Activated T-cell treated with anti-CD3 and anti-CD28 coated beads, Interleukin-2, amount 50 U/mL, for 24 hours (primary cell): Measurements from ENCODE around the gene TTC39A.

ENCODE experiments used
- DNase-seq: peaks from one replicate; pipeline ENCODE4 v3.0.0-alpha.2; 2020
- H3K27ac Mint-ChIP-seq: 2 replicates; pipeline ENCODE4 v1.8.0; 2020; ENCODE audit warnings: mild to moderate bottlenecking, mixed read lengths
- H3K27me3 Mint-ChIP-seq: 2 replicates; pipeline ENCODE4 v1.8.0; 2020; ENCODE audit warnings: mixed read lengths
- H3K36me3 Mint-ChIP-seq: 2 replicates; pipeline ENCODE4 v1.8.0; 2020; ENCODE audit warnings: low read depth, mixed read lengths
- H3K4me1 Mint-ChIP-seq: 2 replicates; pipeline ENCODE4 v1.8.0; 2020; ENCODE audit warnings: low read depth, mixed read lengths
- H3K4me3 Mint-ChIP-seq: 2 replicates; pipeline ENCODE4 v1.8.0; 2020; ENCODE audit warnings: mild to moderate bottlenecking, moderate library complexity, mixed read lengths
- H3K9me3 Mint-ChIP-seq: 2 replicates; pipeline ENCODE4 v1.8.0; 2020; ENCODE audit warnings: mixed read lengths

TTC39A gene

GRCh38 chr1:51330331-51331201 lies at the start of gene TTC39A:
TTC39A (minus strand) TSS chr1:51330562; CDS start chr1:51330477, 85 bp downstream.
- H3K9me3 Mint-ChIP-seq, result no peaks in the 10 kb centered on the region
- no peaks in the 10 kb centered on the region for H3K36me3 Mint-ChIP-seq
- DNase-seq, result no peak
- H3K4me3 Mint-ChIP-seq, result peak within 1 kb of the TSS; percentile 75
- peaks cover 18% of the 10 kb centered on the region for H3K4me1 Mint-ChIP-seq
- H3K27me3 Mint-ChIP-seq, result peaks cover 35% of the 10 kb centered on the region
- peak within 1 kb of the TSS; percentile 76 for H3K27ac Mint-ChIP-seq

DNA sequence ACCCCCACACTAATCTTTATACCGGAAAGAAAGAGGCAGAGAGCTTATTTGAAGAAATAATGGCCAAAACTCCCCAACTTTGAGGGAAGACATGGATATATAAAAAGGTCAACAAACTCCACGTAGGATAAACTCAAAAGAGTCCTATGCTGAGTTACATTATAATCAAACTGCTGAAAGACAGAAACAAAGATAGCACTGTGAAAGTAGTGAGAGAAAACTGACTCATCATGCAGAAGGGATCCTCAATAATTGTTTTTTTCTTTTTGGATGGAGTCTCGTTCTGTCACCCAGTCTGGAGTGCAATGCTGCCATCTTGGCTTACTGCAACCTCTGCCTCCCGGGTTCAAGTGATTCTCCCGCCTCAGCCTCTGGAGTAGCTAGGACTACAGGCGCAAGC lies 48.5 kb upstream of the TTC39A start:
- H3K4me1 Mint-ChIP-seq, result peaks cover 8% of the 10 kb centered on the region
- no peak overlapping the region for H3K4me3 Mint-ChIP-seq
- peaks cover 81% of the 10 kb centered on the region for H3K36me3 Mint-ChIP-seq
- DNase-seq, result no peak
- H3K9me3 Mint-ChIP-seq, result no peaks in the 10 kb centered on the region
- H3K27me3 Mint-ChIP-seq, result no peaks in the 10 kb centered on the region
- H3K27ac Mint-ChIP-seq, result no peak overlapping the region

GRCh38 chr1:51373898-51374297 lies 43.5 kb upstream of the TTC39A start:
- Mint-ChIP-seq H3K4me1 (peaks cover 4% of the 10 kb centered on the region), H3K27ac (no peak overlapping the region), H3K9me3 (no peaks in the 10 kb centered on the region), H3K27me3 (no peaks in the 10 kb centered on the region), H3K36me3 (peaks cover 75% of the 10 kb centered on the region), H3K4me3 (no peak overlapping the region)
- DNase-seq, result no peak

DNA sequence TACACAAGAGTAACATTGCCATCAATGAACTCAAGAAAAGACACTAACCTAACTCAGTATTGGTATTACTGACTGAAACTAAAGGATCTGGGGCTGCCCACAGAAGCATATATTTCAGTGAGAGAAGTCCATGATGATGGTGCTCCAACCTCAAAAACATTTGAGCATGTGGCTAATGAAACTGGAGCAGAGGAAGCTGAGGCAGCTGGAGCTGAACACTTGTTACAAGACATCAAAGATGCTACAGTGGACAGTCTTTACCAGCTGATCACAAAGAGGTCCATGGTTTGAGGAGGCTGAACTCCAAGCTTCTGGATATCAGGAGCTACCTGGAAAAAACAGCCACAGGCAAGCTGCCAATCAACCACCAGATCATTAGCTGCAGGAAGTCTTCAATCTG lies 42.2 kb upstream of the TTC39A start:
- Mint-ChIP-seq H3K27ac (peak overlapping the region; percentile 47), H3K36me3 (peaks cover 68% of the 10 kb centered on the region), H3K4me3 (no peak overlapping the region), H3K9me3 (no peaks in the 10 kb centered on the region), H3K4me1 (peaks cover 3% of the 10 kb centered on the region), H3K27me3 (no peaks in the 10 kb centered on the region)
- DNase-seq, result no peak

DNA sequence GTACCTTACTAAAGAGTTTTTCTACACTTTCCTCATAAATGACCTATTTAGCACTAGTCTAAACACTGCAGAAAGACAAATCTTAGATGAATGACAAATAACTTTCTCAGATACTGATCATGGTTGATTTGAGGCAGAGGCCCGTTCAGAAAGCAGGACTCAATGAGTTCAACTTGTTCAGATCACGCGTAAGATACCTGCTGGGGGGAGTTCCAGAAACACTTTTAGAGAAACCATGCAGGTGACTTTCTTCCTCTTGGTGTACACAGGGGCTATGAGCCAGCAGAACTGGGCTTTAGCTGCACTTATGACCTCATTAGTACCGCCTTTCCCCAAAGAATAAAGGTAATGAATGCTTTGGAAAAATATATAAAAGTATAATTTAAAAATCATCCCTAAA lies 38.8 kb upstream of the TTC39A start:
- no peaks in the 10 kb centered on the region for H3K27me3 Mint-ChIP-seq
- H3K27ac Mint-ChIP-seq, result no peak overlapping the region
- H3K4me3 Mint-ChIP-seq, result no peak overlapping the region
- DNase-seq, result no peak
- no peaks in the 10 kb centered on the region for H3K9me3 Mint-ChIP-seq
- H3K36me3 Mint-ChIP-seq, result peaks cover 65% of the 10 kb centered on the region
- peaks cover 3% of the 10 kb centered on the region for H3K4me1 Mint-ChIP-seq

- H3K27ac Mint-ChIP-seq, result no peak overlapping the region
- H3K27me3 Mint-ChIP-seq, result no peaks in the 10 kb centered on the region
- no peaks in the 10 kb centered on the region for H3K4me1 Mint-ChIP-seq
- DNase-seq, result no peak
- H3K9me3 Mint-ChIP-seq, result no peaks in the 10 kb centered on the region
- peaks cover 67% of the 10 kb centered on the region for H3K36me3 Mint-ChIP-seq
- H3K4me3 Mint-ChIP-seq, result no peak overlapping the region
Measured at GRCh38 chr1:51365774-51366173, 35.4 kb upstream of the TTC39A start.

DNA sequence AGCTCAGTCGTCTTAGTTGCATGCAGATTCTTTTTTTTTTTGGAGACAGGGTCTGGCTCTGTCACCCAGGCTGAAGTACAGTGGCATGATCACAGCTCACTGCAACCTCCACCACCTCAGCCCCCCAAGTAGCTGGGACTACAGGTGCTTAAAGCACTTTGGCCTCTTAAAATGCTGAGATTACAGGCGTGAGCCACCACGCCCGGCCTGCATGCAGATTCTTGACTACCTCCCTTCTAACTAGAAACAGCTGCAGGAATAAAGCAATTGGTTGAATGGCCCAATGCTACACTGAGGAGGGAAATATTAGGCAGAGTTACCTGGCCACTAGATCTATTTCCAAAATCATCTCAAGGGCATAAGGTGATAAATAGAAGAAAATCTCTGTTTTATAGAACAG lies 29.5 kb upstream of the TTC39A start:
- DNase-seq, result no peak
- Mint-ChIP-seq H3K9me3 (no peaks in the 10 kb centered on the region), H3K4me3 (no peak overlapping the region), H3K27me3 (no peaks in the 10 kb centered on the region), H3K4me1 (no peaks in the 10 kb centered on the region), H3K27ac (no peak overlapping the region), H3K36me3 (peaks cover 77% of the 10 kb centered on the region)

GRCh38 chr1:51355382-51355781 lies 25.0 kb upstream of the TTC39A start:
- H3K4me1 Mint-ChIP-seq, result no peaks in the 10 kb centered on the region
- no peak overlapping the region for H3K4me3 Mint-ChIP-seq
- H3K36me3 Mint-ChIP-seq, result peaks cover 46% of the 10 kb centered on the region
- DNase-seq, result no peak
- no peaks in the 10 kb centered on the region for H3K9me3 Mint-ChIP-seq
- no peak overlapping the region for H3K27ac Mint-ChIP-seq
- no peaks in the 10 kb centered on the region for H3K27me3 Mint-ChIP-seq

DNA sequence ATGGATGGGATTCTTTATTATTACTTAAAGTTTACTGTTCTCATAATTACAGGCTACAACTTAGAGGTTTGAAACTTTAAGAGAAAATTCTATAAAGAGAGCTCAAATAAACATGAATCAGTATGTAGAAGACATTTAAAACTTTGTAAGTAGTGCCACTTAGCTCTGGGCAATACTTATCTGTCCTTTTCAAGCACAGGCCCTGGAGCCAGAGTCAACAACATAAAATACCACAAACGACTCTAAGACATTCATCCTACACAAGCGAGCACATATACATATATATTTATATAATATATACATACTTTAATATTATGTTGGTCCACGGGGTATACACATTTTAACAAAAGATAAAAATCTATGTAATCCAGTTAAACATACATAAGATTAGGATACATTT lies 24.1 kb upstream of the TTC39A start:
- Mint-ChIP-seq H3K27ac (no peak overlapping the region), H3K27me3 (no peaks in the 10 kb centered on the region), H3K4me1 (no peaks in the 10 kb centered on the region), H3K9me3 (no peaks in the 10 kb centered on the region), H3K4me3 (no peak overlapping the region), H3K36me3 (peaks cover 37% of the 10 kb centered on the region)
- DNase-seq, result no peak

DNA sequence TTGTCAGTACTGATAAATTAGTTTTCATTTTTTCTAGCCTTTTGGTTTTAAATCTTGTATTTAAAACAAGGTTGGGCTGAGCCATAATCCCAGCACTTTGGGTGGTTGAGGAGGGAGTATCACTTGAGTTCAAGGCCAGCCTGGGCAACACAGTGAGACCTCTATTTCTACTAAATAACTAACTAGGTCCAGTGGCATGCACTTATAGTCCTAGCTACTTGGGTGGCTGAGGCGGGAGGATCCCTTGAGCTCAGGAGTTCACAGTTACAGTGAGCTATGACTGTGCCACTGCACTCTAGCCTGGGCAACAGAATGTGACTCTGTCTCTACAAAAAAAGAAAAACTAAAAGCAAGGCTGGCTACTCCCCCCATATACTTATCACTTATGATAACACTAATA lies 21.5 kb upstream of the TTC39A start:
- no peak overlapping the region for H3K4me3 Mint-ChIP-seq
- H3K27me3 Mint-ChIP-seq, result no peaks in the 10 kb centered on the region
- no peak overlapping the region for H3K27ac Mint-ChIP-seq
- H3K36me3 Mint-ChIP-seq, result peaks cover 24% of the 10 kb centered on the region
- H3K4me1 Mint-ChIP-seq, result no peaks in the 10 kb centered on the region
- no peak for DNase-seq
- no peaks in the 10 kb centered on the region for H3K9me3 Mint-ChIP-seq

DNA sequence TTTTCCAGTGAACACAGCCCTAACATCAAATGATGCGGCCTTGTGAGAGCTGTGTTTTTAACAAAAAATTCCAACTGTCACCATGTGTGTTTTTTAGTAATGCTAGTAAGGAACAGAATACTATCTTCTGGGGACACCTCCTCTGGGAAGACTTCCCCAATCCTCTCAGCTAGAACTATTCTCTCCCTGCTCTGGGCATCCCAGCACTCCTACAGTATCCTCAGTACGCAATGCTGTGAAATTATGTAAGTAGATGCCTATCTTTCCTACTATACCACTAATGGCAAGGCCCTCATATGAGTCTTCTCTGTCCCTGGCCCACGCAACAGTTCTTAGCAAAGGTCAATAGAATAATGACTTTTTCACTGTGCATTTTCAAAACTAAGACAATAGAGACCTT lies 19.5 kb upstream of the TTC39A start:
- no peaks in the 10 kb centered on the region for H3K9me3 Mint-ChIP-seq
- H3K27me3 Mint-ChIP-seq, result peaks cover 16% of the 10 kb centered on the region
- DNase-seq, result no peak
- no peaks in the 10 kb centered on the region for H3K4me1 Mint-ChIP-seq
- H3K36me3 Mint-ChIP-seq, result peaks cover 6% of the 10 kb centered on the region
- H3K4me3 Mint-ChIP-seq, result no peak overlapping the region
- H3K27ac Mint-ChIP-seq, result no peak overlapping the region

DNA sequence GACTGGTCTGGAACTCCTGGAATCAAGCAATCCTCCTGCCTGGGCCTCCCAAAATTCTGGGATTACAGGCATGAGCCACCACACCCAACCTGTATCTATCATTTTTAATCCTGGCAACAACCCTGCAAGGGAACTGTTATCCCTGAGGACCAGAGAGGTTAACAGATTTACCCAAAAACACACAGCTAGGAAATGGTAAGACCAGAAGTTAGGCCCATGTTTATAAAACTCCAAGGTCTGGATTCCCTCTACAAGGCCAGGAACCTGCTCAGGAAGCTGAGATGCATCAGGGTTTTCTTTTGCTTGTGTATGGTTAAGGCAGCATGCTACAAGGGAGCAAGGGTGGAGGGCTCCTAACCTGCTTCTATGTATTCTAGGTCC lies 17.8 kb upstream of the TTC39A start:
- Mint-ChIP-seq H3K27ac (no peak overlapping the region), H3K4me1 (peaks cover 3% of the 10 kb centered on the region), H3K4me3 (no peak overlapping the region), H3K27me3 (peaks cover 30% of the 10 kb centered on the region), H3K9me3 (no peaks in the 10 kb centered on the region), H3K36me3 (no peaks in the 10 kb centered on the region)
- DNase-seq, result no peak

- Mint-ChIP-seq H3K9me3 (no peaks in the 10 kb centered on the region), H3K4me1 (peaks cover 3% of the 10 kb centered on the region), H3K36me3 (no peaks in the 10 kb centered on the region), H3K4me3 (no peak overlapping the region), H3K27ac (no peak overlapping the region), H3K27me3 (peaks cover 36% of the 10 kb centered on the region)
- DNase-seq, result no peak
Measured at GRCh38 chr1:51347398-51348146, 17.2 kb upstream of the TTC39A start.

DNA sequence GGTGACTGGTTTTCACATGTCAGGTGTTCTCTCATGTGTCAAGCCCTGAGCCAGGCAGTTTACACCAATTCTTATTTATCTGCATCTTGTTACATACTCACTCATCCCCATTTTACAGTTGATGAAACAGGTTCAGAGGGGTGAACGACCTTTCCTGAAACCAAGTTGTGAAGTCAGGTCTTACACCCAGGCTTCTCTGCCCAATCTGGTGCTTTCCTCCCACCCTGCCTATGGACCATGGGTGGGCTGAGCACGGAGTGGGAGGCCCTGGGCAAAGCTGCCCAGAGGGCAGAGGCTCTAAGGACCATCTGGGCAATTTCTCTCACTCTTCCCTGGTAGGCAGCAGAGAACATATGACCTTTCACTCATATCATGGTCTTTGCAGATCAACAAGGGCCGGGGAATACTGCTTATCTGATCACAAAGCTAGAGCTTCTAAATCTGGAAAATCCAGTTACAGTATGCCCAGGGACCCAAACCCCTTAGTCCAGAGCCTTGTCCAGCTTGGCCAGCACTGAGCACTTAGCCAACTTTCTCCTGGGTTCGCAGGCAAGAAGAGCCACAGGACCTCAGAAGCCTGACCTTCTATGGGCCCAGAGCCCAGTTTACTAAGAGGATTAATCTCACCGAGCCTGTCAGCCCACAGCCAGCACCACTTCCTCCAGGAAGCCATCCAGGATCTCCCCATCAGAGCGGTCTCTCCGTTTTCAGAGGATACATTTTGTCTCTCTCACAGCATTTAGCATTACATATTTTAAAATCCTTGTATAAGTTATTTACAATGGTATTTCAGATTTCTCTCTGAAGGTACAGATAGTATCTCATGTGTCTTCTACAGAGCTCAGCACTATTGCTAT lies 16.0 kb upstream of the TTC39A start:
- H3K9me3 Mint-ChIP-seq, result no peaks in the 10 kb centered on the region

More for the DNA sequence above, 16.0 kb upstream of the TTC39A start:
- no peaks in the 10 kb centered on the region for H3K36me3 Mint-ChIP-seq
- no peak overlapping the region for H3K4me3 Mint-ChIP-seq
- no peak overlapping the region for H3K27ac Mint-ChIP-seq
- DNase-seq, result no peak
- peaks cover 3% of the 10 kb centered on the region for H3K4me1 Mint-ChIP-seq
- peaks cover 48% of the 10 kb centered on the region for H3K27me3 Mint-ChIP-seq
